C4-2B (cell line): ENCODE results near the gene SLC38A5.

Experiments
- ZFX ChIP-seq: fragments of 450-650 bp; IDR thresholded peaks from 2 replicates; pipeline ENCODE4 v1.6.1; 2017
- TF ChIP-seq, protein P1 (sequence below): fragments of 450-650 bp; conservative IDR thresholded peaks from 2 replicates; pipeline ENCODE4 v1.5.1; 2017; ENCODE audit warnings: mild to moderate bottlenecking

- TF ChIP-seq, protein P1, sequence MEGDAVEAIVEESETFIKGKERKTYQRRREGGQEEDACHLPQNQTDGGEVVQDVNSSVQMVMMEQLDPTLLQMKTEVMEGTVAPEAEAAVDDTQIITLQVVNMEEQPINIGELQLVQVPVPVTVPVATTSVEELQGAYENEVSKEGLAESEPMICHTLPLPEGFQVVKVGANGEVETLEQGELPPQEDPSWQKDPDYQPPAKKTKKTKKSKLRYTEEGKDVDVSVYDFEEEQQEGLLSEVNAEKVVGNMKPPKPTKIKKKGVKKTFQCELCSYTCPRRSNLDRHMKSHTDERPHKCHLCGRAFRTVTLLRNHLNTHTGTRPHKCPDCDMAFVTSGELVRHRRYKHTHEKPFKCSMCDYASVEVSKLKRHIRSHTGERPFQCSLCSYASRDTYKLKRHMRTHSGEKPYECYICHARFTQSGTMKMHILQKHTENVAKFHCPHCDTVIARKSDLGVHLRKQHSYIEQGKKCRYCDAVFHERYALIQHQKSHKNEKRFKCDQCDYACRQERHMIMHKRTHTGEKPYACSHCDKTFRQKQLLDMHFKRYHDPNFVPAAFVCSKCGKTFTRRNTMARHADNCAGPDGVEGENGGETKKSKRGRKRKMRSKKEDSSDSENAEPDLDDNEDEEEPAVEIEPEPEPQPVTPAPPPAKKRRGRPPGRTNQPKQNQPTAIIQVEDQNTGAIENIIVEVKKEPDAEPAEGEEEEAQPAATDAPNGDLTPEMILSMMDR, result no peak
- no peak for TF ChIP-seq ZFX
These were observed 10.5 kb upstream of the SLC38A5 start for GRCh38 chrX:48480583-48480982.
